Brain microvascular endothelial cell (primary cell): ENCODE data around the gene STIMATE.

Source experiments
- DNase-seq: peaks from one replicate; pipeline ENCODE4 v3.0.0-alpha.2; 2020
- H3K27ac ChIP-seq: fragments of 250-450 bp; sonication (Bioruptor Pico); 2 replicates; pipeline ENCODE4 v1.5.1; 2020; ENCODE audit warnings: mild to moderate bottlenecking, moderate library complexity
- H3K27me3 ChIP-seq: fragments of 250-450 bp; sonication (Bioruptor Pico); replicated peaks from 2 replicates; pipeline ENCODE4 v1.5.1; 2020; ENCODE audit warnings: mild to moderate bottlenecking
- H3K36me3 ChIP-seq: fragments of 250-450 bp; sonication (Bioruptor Pico); replicated peaks from 2 replicates; pipeline ENCODE4 v1.5.1; 2020; ENCODE audit warnings: mild to moderate bottlenecking
- H3K4me3 ChIP-seq: 2 replicates; pipeline ENCODE4 v1.5.1; 2011; ENCODE audit warnings: low read depth, mild to moderate bottlenecking, control low read depth, low read length, moderate library complexity
- in situ Hi-C: cut with HindIII; loops from 2 replicates; pipeline ENCODE4 v1.10.0; 2017; ENCODE audit warnings: low sequenced_read_pairs, low pct_ligation_motif_present
- TF ChIP-seq, protein P1 (sequence below): IDR thresholded peaks from 2 replicates; pipeline ENCODE4 v1.5.1; 2011; ENCODE audit warnings: low read depth, mild to moderate bottlenecking, moderate library complexity, low read length, control low read depth, inconsistent platforms; ENCODE audit errors: missing control alignments

Gene STIMATE

DNA sequence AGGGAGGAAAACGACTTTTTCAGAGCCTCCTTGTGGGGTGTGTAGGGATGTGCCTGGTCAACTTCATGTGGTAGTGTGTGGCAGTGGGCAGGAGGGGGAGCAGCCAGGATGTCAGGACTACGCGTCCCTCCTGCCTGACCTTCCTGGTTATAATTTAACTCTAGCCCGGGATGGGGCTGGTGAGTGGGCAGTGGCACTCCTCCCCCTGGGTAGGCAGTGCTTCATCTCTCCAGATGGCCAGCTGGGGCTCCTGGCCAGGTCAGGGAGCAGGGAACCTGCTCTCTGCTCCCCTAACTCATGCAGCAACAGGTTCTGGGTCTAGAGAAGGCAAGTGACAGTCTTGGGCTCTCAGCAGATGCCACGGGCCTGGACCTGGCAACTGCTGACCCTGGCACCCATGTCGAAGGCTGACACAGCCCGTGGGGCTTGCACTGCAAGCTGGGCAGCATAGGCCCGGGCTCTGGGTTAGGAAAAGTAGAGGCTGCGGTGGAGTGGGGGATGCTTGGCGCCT is 69.4 kb downstream of the STIMATE start:
- Histone ChIP-seq H3K36me3 (no peaks in the 10 kb centered on the region), H3K27me3 (no peaks in the 10 kb centered on the region), H3K27ac (no peak overlapping the region), H3K4me3 (no peak overlapping the region)
- in situ Hi-C loops: no loop called here
- TF ChIP-seq, protein P1, sequence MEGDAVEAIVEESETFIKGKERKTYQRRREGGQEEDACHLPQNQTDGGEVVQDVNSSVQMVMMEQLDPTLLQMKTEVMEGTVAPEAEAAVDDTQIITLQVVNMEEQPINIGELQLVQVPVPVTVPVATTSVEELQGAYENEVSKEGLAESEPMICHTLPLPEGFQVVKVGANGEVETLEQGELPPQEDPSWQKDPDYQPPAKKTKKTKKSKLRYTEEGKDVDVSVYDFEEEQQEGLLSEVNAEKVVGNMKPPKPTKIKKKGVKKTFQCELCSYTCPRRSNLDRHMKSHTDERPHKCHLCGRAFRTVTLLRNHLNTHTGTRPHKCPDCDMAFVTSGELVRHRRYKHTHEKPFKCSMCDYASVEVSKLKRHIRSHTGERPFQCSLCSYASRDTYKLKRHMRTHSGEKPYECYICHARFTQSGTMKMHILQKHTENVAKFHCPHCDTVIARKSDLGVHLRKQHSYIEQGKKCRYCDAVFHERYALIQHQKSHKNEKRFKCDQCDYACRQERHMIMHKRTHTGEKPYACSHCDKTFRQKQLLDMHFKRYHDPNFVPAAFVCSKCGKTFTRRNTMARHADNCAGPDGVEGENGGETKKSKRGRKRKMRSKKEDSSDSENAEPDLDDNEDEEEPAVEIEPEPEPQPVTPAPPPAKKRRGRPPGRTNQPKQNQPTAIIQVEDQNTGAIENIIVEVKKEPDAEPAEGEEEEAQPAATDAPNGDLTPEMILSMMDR: peak; percentile 37
- no peak for DNase-seq

DNA sequence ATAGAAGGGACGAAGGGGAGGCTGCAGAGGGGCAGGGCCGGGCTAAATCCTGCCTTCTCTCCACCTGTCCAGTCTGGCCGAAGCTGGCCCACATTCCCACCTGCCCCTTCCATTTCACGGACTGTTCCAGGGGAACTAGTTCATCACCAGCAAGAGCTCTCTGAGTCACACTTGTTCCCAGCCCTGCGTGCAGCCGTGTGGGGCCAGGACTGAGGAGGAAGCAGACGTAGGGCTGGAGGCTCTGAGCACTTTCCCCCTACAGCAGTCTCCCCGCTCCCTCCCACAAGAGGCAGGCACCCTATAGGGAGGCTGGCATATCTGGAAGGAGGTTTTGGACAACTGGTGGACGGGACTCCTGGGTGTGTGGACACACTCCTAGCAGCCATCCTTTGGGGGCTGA is 69.9 kb downstream of the STIMATE start:
- in situ Hi-C loops: no loop called here
- TF ChIP-seq, protein P1: no peak
- DNase-seq: peak; percentile 48

DNA sequence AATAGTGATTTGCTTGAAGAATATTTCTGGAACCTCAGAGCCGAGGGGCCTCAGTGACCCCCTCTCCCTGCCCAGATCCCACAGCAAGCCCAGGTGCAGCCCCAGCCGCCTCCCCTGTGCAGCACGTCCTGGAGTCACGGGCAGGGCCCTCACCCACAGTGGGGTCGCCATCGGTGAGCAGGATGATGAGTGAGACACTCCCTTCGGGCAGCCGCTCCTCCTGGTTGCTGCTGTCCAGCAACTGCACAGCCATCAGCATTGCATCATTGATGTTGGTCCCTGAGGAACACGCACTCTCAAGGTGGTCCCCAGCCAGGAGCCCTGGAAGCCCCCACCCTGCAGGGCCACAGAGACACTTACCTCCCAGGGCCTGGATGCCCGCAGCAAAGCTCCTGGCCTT is 73.3 kb downstream of the STIMATE start:
- Histone ChIP-seq H3K4me3 (no peak overlapping the region), H3K36me3 (no peaks in the 10 kb centered on the region), H3K27ac (no peak overlapping the region), H3K27me3 (no peaks in the 10 kb centered on the region)
- in situ Hi-C loops: no loop called here
- no peak for DNase-seq
- TF ChIP-seq, protein P1: no peak

More for the DNA sequence above, 69.9 kb downstream of the STIMATE start:
- H3K27me3 ChIP-seq: no peaks in the 10 kb centered on the region
- H3K27ac ChIP-seq: no peak overlapping the region
- H3K4me3 ChIP-seq: no peak overlapping the region
- H3K36me3 ChIP-seq: no peaks in the 10 kb centered on the region

DNA sequence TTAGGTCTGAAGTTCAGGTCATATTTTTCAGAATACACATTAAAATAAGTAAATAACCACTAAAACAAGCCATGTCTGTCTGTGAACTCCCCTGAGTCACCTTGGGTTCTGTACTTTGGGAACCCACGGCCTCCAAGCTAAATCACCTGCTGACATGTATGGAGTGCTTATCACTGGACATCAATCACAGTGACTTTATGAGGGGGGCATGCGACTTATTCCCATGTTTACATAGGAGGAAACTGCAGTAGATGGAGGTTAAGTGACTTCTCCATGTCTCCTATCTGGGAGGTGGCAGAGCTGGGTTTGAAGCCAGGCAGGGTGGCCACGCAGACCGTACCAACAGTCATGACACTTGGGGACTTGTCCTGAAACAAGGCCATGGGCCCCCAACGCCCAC is 75.0 kb downstream of the STIMATE start:
- Histone ChIP-seq H3K36me3 (no peaks in the 10 kb centered on the region), H3K4me3 (no peak overlapping the region), H3K27ac (no peak overlapping the region), H3K27me3 (no peaks in the 10 kb centered on the region)
- in situ Hi-C loops: no loop called here
- TF ChIP-seq, protein P1: no peak
- DNase-seq: no peak

DNA sequence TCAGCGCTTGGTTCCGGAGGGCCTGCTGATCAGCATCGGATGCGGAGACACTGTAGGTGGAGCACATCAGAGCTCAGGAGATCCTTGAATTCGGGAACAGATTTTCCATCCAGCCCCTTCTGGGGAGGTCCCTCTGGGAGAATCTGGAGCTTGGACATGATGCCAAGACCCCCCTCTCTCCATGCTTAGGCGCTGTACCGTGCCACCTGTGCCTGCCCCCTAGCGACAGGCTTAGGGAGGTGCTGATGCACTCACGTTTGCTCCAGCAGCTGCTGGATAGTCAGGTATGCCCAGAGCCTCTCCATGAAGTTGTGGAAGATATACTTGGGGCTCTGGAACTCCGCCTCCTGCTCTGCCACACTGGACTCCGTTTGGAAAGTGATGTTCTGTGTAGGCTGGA is 76.6 kb downstream of the STIMATE start:
- H3K4me3 ChIP-seq: no peak overlapping the region
- H3K27ac ChIP-seq: no peak overlapping the region
- no peaks in the 10 kb centered on the region for H3K36me3 ChIP-seq
- in situ Hi-C loops: no loop called here
- DNase-seq: no peak
- TF ChIP-seq, protein P1: peak; percentile 86
- H3K27me3 ChIP-seq: no peaks in the 10 kb centered on the region

DNA sequence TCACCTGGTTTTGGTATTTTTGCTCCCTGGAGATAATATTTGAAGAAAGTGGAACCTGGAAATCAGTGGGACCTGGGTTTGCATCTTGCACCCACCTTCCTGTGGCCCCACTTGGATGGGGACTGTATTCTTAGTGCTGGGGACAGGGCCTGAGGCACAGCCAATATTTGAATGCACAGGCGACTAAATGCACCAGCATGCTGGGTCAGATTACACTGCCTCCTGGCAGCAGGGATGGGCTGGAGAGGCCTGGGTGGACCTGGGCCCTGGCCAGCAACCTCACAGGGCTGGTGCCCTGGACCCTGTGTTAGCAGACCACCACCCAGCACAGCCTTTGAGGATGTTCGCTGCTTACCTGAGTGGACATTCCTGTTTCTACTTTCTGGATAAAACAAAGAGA is 77.4 kb downstream of the STIMATE start:
- Histone ChIP-seq H3K4me3 (no peak overlapping the region), H3K27me3 (no peaks in the 10 kb centered on the region), H3K36me3 (no peaks in the 10 kb centered on the region), H3K27ac (no peak overlapping the region)
- TF ChIP-seq, protein P1: peak; percentile 0
- no peak for DNase-seq
- in situ Hi-C loops: no loop called here
